ENCODE measurements around the gene TGFBR1. TPM values are rescaled to one million over a fixed set of nuclear protein-coding genes. Genes with fewer than 3 reads are reported as not detected.

TGFBR1 gene
- total RNA-seq, 1 experiment from 2014 or later, result 31.8 TPM

GRCh38 chr9:99060621-99061020 is 44.3 kb upstream of the TGFBR1 start:
- DNase-seq, result no peak
- intact Hi-C loops (cut with micrococcal nuclease; ENCODE audit: unreplicated experiment), result no loop called here
- Mint-ChIP-seq H3K4me1 (ENCODE audit: low read depth, unreplicated experiment) (peaks cover 8% of the 10 kb centered on the region), H3K27me3 (ENCODE audit: insufficient read depth, unreplicated experiment) (peaks cover 12% of the 10 kb centered on the region), H3K27ac (ENCODE audit: unreplicated experiment) (no peak overlapping the region), H3K36me3 (ENCODE audit: insufficient read depth, unreplicated experiment) (no peaks in the 10 kb centered on the region), H3K4me3 (ENCODE audit: unreplicated experiment) (no peak overlapping the region), H3K9me3 (ENCODE audit: unreplicated experiment) (no peaks in the 10 kb centered on the region)
- no peak for TF ChIP-seq CTCF (IDR thresholded peaks at IDR 0.05; ENCODE audit: insufficient read depth in 1 of 2, low read depth in 1 of 2, low read length in 1 of 2, severe bottlenecking in 1 of 2, unreplicated experiment in 1 of 2)
- H3K4me1 ChIP-seq, result no peaks in the 10 kb centered on the region
- no peaks in the 10 kb centered on the region for H3K9me3 ChIP-seq
- ChIA-PET POLR2A (no interaction called here), CTCF (no interaction called here)
- no peaks in the 10 kb centered on the region for H3K27me3 ChIP-seq (replicated peaks; ENCODE audit: control insufficient read depth, insufficient read depth, low read length)
- no TSS peak for BruUV-seq (replicated peaks)
- H3K36me3 ChIP-seq (ENCODE audit: control insufficient read depth, insufficient read depth, low read length), result no peaks in the 10 kb centered on the region
- H3K4me3 ChIP-seq (ENCODE audit: low read depth, low read length), result no peak overlapping the region

GRCh38 chr9:99062549-99062948 is 42.4 kb upstream of the TGFBR1 start:
- CTCF ChIA-PET, result no interaction called here
- POLR2A ChIA-PET, result no interaction called here
- no peak for TF ChIP-seq CTCF (IDR thresholded peaks at IDR 0.05; ENCODE audit: insufficient read depth in 1 of 2, low read depth in 1 of 2, low read length in 1 of 2, severe bottlenecking in 1 of 2, unreplicated experiment in 1 of 2)
- peaks cover 12% of the 10 kb centered on the region for H3K27me3 Mint-ChIP-seq (ENCODE audit: insufficient read depth, unreplicated experiment)
- no peaks in the 10 kb centered on the region for H3K4me1 ChIP-seq
- no peak overlapping the region for H3K27ac Mint-ChIP-seq (ENCODE audit: unreplicated experiment)
- no peak overlapping the region for H3K4me3 Mint-ChIP-seq (ENCODE audit: unreplicated experiment)
- H3K4me1 Mint-ChIP-seq (ENCODE audit: low read depth, unreplicated experiment), result peaks cover 8% of the 10 kb centered on the region
- intact Hi-C loops (cut with micrococcal nuclease; ENCODE audit: unreplicated experiment), result no loop called here
- no TSS peak for BruUV-seq (replicated peaks)
- no peaks in the 10 kb centered on the region for H3K9me3 ChIP-seq
- H3K4me3 ChIP-seq (ENCODE audit: low read depth, low read length), result no peak overlapping the region
- no peaks in the 10 kb centered on the region for H3K27me3 ChIP-seq (replicated peaks; ENCODE audit: control insufficient read depth, insufficient read depth, low read length)
- H3K9me3 Mint-ChIP-seq (ENCODE audit: unreplicated experiment), result no peaks in the 10 kb centered on the region
- H3K36me3 ChIP-seq (ENCODE audit: control insufficient read depth, insufficient read depth, low read length), result no peaks in the 10 kb centered on the region
- H3K36me3 Mint-ChIP-seq (ENCODE audit: insufficient read depth, unreplicated experiment), result no peaks in the 10 kb centered on the region
- DNase-seq, result no peak

- CTCF ChIA-PET, result no interaction called here
- peak in 1 of 2 experiments; percentile 15 for DNase-seq
These were observed 41.4 kb upstream of the TGFBR1 start for GRCh38 chr9:99063522-99063921.

More at GRCh38 chr9:99063522-99063921, 41.4 kb upstream of the TGFBR1 start:
- POLR2A ChIA-PET, result no interaction called here
- no peak overlapping the region for H3K4me3 ChIP-seq (ENCODE audit: low read depth, low read length)
- Mint-ChIP-seq H3K9me3 (ENCODE audit: unreplicated experiment) (no peaks in the 10 kb centered on the region), H3K27me3 (ENCODE audit: insufficient read depth, unreplicated experiment) (peaks cover 9% of the 10 kb centered on the region), H3K4me1 (ENCODE audit: low read depth, unreplicated experiment) (peaks cover 8% of the 10 kb centered on the region), H3K27ac (ENCODE audit: unreplicated experiment) (no peak overlapping the region), H3K4me3 (ENCODE audit: unreplicated experiment) (no peak overlapping the region), H3K36me3 (ENCODE audit: insufficient read depth, unreplicated experiment) (no peaks in the 10 kb centered on the region)
- no peaks in the 10 kb centered on the region for H3K4me1 ChIP-seq
- H3K27me3 ChIP-seq (replicated peaks; ENCODE audit: control insufficient read depth, insufficient read depth, low read length), result no peaks in the 10 kb centered on the region
- no peak for TF ChIP-seq CTCF (IDR thresholded peaks at IDR 0.05; ENCODE audit: insufficient read depth in 1 of 2, low read depth in 1 of 2, low read length in 1 of 2, severe bottlenecking in 1 of 2, unreplicated experiment in 1 of 2)
- H3K36me3 ChIP-seq (ENCODE audit: control insufficient read depth, insufficient read depth, low read length), result no peaks in the 10 kb centered on the region
- no peaks in the 10 kb centered on the region for H3K9me3 ChIP-seq
- intact Hi-C loops (cut with micrococcal nuclease; ENCODE audit: unreplicated experiment), result no loop called here
- no TSS peak for BruUV-seq (replicated peaks)
